ENCODE measurements around the gene POLR1E.
A peak's percentile ranks its signal among the peaks of the same experiment; 100 is the strongest.
"Not testable (repeated sequence)": the region's sequence is repeated elsewhere in the genome, so short reads cannot be mapped to it uniquely, and the experiment has no call there.

Gene POLR1E

GRCh38 chr9:37464426-37465248, 21.1 kb upstream of the POLR1E start:
- peak; percentile 21 to 76 for DNase-seq (ENCODE audit: low read depth in 2 of 2)

GRCh38 chr9:37465249-37466036, 20.3 kb upstream of the POLR1E start, which contains the start of gene ZBTB5:
ZBTB5 (minus strand) TSS chr9:37465450; CDS start chr9:37442551, 22,899 bp downstream.
- DNase-seq (ENCODE audit: low read depth in 2 of 2): peak; percentile 97 to 98

GRCh38 chr9:37466037-37466709, 19.6 kb upstream of the POLR1E start:
- DNase-seq (ENCODE audit: low read depth in 2 of 2): no peak

GRCh38 chr9:37467530-37467929, 18.2 kb upstream of the POLR1E start:
- not testable (repeated sequence) for DNase-seq (ENCODE audit: low read depth in 2 of 2)

DNA sequence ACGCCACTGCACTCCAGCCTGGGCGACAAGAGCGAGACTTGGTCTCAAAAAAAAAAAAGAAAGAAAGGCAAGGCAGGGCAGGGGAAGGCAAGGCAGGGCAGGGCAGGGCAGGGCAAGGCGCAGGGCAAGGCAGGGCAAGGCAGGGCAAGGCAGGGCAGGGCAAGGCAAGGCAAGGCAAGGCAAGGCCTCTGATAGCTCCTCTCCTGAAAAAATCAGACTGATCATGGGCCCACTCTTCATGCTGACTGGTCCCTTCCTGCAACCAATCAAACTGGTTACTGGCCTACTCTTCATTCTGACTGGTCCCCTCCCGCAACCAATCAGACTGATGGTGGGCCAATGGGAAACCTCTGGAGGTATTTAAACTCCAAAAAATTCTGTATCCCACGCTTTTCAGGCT, 17.1 kb upstream of the POLR1E start:
- DNase-seq (ENCODE audit: low read depth in 2 of 2): no peak

DNA sequence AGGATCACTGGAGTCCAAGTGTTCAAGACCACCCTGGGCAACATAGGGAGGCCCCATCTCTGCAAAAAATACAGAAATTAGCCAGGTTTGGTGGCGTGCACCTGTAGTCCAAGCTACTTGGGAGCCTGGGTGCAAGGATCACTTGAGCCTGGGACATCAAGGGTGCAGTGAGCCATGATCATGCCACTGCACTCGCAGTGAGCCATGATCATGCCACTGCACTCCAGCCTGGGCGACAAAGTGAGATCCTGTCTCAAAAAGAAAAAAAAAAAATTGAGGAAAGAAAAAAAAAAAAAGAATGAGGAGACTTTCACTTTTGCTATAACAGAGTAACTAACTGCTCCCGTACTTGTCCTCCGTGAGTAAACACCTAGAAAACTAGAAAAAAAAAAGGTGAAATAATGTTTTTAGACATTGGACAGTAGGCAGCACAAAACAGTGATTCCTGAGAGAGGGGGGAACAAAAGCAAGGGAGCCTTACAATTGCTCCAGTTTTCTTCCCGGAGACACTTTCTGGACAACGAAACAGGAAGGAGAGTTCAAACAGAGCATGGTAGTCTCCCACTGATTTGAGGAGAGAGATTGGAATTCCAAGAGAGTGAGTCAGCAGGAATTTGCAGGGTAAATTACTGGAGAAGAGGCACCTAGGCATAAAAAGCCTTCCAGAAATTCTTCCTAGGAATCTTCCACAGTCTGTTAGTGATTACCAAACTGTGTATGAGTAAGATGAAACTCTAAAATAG, 13.6 kb upstream of the POLR1E start:
- DNase-seq (ENCODE audit: low read depth in 2 of 2): no peak

- not testable (repeated sequence) for DNase-seq (ENCODE audit: low read depth in 2 of 2)
Measured at GRCh38 chr9:37473982-37474381, 11.8 kb upstream of the POLR1E start.

GRCh38 chr9:37474438-37474837, 11.3 kb upstream of the POLR1E start:
- DNase-seq (ENCODE audit: low read depth in 2 of 2): no peak

DNA sequence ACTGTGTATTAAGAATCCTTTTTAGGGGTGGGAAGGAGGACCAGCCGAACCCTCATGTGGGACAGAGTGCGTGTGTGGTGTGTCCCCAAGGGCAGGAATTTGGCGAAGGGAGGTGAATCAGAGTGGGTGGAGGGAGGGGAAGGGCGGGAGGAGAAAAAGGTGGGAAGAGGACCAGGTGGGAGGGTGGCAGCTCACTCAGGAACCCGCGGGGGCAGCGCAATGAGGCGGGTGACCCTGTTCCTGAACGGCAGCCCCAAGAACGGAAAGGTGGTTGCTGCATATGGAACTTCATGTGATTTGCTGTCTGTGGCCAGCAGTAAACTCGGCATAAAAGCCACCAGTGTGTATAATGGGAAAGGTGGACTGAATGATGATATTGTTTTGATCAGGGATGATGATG, 8.8 kb upstream of the POLR1E start:
- DNase-seq (ENCODE audit: low read depth in 2 of 2): no peak

GRCh38 chr9:37477443-37477842, 8.3 kb upstream of the POLR1E start:
- not testable (repeated sequence) for DNase-seq (ENCODE audit: low read depth in 2 of 2)

DNA sequence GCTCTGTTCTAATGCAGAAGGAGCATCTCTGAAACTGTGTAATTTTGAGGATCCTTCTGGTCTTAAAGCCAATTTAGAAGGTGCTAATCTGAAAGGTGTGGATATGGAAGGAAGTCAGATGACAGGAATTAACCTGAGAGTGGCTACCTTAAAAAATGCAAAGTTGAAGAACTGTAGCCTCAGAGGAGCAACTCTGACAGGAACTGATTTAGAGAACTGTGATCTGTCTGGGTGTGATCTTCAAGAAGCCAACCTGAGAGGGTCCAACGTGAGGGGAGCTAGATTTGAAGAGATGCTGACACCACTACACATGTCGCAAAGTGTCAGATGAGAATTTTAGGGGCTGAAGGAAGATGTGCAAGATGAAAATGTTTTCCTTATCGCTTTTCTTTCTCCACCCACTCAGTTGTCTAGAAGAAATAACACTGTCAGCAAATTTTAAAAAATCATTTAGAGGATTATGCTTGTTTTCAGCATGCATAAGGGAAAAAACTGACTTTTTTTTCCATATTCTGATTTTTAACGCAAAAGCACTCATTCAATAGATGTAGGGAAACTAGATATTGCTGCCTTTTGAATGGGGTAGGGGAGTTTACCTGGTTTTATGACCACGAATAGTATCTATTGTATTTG, 7.6 kb upstream of the POLR1E start:
- not testable (repeated sequence) for DNase-seq (ENCODE audit: low read depth in 2 of 2)

GRCh38 chr9:37480759-37481158, 5.0 kb upstream of the POLR1E start:
- DNase-seq (ENCODE audit: low read depth in 2 of 2): no peak

GRCh38 chr9:37486256-37486615, 488 bp downstream of the POLR1E start:
- DNase-seq (ENCODE audit: low read depth in 2 of 2): no peak

DNA sequence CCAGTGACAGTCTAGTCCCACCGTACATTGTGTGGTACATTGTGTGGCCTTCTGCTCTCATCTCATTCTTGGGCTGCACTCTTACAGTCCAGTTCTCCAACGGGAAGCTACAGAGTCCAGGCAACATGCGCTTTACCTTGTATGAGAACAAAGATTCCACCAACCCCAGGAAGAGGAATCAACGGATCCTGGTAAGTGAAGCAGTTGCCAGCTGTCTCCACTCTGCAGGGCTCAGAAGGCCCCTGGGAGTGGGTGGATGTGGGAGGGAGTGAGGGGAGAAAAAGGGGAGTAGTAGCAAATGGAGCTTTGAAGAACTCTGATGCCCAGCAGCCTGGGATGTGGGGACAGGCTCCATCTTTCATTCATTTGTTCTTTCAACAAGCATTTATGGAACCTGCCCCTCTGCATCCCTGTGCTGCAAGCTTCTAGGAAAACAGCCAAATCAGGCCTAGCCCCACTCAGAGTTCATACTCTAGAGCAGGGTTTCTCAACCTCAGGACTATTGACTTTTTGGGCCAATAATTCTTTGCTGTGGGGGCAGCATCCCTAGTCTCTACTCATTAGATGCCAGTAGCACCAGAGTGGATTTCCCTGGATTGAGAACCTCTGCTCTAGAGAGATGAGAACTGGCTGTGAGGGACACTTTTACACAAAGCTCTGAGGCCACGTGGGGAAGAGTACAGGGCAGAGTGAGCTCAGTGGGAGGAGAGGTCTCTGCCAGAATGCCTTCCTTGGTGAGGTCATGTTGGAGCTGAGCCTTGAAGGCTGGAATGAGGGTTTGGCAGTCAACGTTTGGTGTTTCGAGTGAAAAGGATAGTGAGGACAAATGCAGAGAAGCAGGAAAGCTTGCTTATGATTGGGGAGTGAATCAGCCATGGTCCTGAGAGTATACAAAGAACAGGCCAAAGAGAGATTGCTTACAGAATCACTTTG, 1.1 kb downstream of the POLR1E start:
- no peak for DNase-seq (ENCODE audit: low read depth in 2 of 2)

GRCh38 chr9:37491939-37492338, 6.2 kb downstream of the POLR1E start:
- DNase-seq (ENCODE audit: low read depth in 2 of 2): no peak

GRCh38 chr9:37495571-37495970, 9.8 kb downstream of the POLR1E start:
- no peak for DNase-seq (ENCODE audit: low read depth in 2 of 2)

DNA sequence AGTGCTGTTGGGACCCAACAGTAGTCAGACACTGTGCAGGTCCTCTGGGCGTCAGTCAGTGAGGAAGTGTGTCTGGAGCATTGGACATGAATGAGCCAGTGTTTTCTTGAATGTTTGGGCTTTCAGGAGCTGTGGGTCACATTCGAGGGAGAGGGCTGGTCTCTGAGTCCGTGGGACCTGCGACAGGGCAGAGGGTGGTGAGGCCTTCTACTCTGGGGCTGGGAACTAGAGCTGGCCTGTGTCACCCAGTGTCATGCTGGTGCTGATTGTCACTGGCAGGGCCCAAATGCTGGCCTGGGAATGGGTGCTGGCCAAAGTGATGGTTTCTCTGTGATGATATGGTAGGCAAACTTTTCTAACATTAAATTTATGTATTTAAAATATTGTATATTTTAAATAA, 10.3 kb downstream of the POLR1E start:
- DNase-seq (ENCODE audit: low read depth in 2 of 2): no peak

DNA sequence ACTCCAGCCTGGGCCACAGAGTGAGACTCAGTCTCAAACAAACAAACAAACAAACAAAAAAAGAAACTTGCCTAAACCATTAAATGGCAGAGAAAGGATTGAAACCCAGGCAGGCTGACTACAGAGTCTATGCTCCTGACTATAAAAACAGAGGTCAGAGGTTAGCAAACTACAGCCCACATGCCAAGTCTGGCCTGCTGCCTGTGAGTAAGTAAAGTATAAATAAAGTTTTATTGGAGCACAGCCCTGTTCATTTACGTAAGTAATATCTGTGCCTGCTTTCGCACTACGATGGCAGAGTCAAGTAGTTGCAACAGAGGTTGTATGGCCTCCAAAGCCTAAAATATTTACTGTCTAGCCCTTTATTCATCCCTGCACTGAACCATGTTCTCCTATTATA, 11.6 kb downstream of the POLR1E start:
- DNase-seq (ENCODE audit: low read depth in 2 of 2): no peak

DNA sequence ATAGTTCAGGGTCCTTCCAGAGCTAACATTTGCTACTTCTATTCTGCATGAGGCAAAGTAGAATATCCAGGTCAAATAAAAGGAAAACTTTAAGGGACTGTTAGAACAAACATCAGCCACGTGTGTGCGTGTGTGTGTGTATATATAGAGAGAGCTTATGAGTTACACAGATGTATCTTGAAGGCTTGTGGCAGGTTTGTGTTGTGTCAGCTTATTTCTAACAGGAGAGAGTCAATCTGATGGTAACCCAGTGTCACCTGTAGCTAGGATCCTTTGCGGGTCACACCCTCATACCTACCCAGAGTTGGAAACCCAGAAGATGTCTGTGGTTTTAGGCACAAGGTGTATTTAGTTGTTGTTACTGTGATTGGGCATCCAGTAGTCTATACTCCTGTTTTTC, 12.7 kb downstream of the POLR1E start:
- no peak for DNase-seq (ENCODE audit: low read depth in 2 of 2)

DNA sequence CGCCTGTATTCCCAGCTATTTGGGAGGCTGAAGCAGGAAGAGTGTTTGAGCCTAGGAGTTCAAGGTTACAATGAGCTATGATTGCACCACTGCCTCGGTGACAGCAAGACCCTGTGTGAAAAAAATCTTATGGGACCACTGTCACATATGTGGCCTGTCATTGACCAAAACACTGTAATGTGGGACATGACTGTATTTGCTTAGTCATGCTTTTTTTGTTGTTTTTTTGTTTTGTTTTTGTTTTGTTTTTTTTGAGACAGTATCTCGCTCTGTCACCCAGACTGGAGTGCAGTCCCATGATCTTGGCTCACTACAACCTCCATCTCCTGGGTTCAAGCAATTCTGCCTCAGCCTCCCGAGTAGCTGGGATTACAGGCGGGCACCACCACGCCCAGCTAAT, 13.5 kb downstream of the POLR1E start:
- no peak for DNase-seq (ENCODE audit: low read depth in 2 of 2)
